ENCODE results near the gene DSG3.

The DSG3 gene

DNA sequence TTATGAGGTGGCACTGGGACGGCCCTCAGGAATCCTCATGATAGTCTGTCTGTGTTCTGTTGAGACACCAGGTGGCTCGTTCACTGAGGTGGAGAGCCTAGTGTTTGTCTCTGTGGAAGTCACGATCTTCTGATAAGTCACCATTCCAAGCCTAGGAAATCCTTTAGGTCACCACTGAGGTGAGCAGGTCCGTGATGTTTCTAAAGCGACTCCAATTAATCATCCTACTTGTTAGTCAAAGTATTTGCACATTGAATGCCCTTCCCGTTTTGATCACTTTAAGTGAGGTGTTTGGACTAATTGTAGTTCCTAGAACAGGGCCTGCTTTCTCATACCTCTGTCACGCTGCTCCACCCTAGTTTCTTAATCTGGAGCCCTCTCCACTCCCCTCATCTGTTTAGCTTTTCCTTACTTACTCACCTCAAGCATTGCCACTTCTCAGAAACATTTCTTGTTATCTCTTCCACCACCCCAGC, 28.0 kb upstream of the DSG3 start:
- Mint-ChIP-seq H3K4me3 (no peak overlapping the region), H3K27ac (no peak overlapping the region), H3K27me3 (no peaks in the 10 kb centered on the region)

DNA sequence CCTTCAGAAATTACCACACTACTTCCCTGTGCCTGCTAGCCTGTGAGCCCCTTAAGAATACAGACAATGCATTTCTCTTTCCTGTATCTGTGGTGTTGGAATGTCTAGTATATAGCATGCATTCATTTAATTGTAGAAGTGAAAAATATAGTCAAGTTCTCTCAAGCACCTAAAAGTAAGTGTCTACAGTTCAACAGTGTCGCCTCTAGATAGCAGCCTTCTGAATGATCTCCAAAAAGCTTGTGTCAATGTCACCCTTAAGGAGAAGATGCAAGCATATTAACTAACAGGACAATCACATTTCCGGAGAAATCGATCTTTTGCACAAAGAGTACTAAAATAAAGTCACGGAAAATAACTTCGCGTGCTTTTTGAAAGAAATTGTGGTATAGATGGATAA, 27.5 kb upstream of the DSG3 start:
- Mint-ChIP-seq H3K27ac (no peak overlapping the region), H3K9me3 (peaks cover 0 to 7% of the 10 kb centered on the region in 2 donors), H3K4me1 (ENCODE audit: low read depth in 2 of 2) (no peaks in the 10 kb centered on the region), H3K36me3 (ENCODE audit: insufficient read depth) (no peaks in the 10 kb centered on the region), H3K27me3 (no peaks in the 10 kb centered on the region), H3K4me3 (no peak overlapping the region)
- no peak for DNase-seq
- no peak for ATAC-seq (replicated peaks)

More for the DNA sequence above, 28.0 kb upstream of the DSG3 start:
- DNase-seq = no peak
- H3K9me3 Mint-ChIP-seq = peaks cover 0 to 7% of the 10 kb centered on the region in 2 donors
- H3K36me3 Mint-ChIP-seq (ENCODE audit: insufficient read depth) = no peaks in the 10 kb centered on the region
- ATAC-seq (replicated peaks) = no peak
- no peaks in the 10 kb centered on the region for H3K4me1 Mint-ChIP-seq (ENCODE audit: low read depth in 2 of 2)

DNA sequence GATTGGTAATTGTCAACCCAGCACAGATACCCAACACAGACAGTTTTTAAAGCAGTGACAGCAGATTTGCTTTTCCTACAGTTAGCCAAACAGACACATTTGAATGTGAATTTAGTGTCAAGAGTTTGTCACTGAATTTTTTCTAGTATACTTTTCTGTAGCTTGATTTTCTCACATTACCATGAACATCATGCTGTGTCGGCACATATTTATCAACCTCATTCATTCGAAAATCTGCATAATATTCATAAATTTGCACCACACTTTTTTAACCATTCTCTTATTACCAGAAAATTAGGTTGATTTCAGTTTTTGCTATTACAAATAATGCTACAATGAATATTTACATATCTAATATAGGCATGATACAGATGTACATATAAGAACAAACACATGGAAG, 27.0 kb upstream of the DSG3 start:
- no peaks in the 10 kb centered on the region for H3K27me3 Mint-ChIP-seq
- peaks cover 0 to 7% of the 10 kb centered on the region in 2 donors for H3K9me3 Mint-ChIP-seq
- DNase-seq = no peak
- no peak overlapping the region for H3K4me3 Mint-ChIP-seq
- H3K27ac Mint-ChIP-seq = no peak overlapping the region
- H3K4me1 Mint-ChIP-seq (ENCODE audit: low read depth in 2 of 2) = no peaks in the 10 kb centered on the region
- ATAC-seq (replicated peaks) = no peak
- H3K36me3 Mint-ChIP-seq (ENCODE audit: insufficient read depth) = no peaks in the 10 kb centered on the region

DNA sequence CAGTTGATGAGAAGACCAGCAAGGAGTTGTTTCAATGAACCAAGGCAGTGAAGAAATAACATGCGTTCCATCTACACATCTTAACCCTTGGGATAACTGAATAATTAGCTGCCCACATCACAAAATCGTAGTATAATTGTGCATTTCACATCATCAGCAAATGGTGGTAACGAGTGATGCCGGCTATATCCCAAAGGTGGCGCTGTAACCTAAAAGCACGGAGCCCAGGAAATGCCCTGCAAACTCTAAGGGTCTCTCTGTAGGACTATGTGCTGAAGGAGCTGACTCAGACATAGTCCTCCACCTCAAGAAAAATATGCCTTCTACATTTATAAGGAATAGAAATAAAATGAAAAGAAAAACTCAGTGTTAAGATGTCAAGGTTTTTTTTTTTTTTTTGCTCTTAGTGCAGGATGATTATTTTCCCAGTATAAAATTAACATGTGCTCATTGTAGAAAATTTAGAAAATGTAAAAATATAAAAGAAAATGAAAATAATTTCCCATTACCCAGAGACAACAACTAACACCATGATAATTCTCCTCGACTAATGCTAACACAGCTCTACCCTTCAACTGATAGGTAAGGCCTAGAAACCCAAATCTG, 23.1 kb upstream of the DSG3 start:
- Mint-ChIP-seq H3K4me3 (no peak overlapping the region), H3K27ac (no peak overlapping the region), H3K27me3 (no peaks in the 10 kb centered on the region), H3K9me3 (peaks cover 4% of the 10 kb centered on the region in 2 donors), H3K36me3 (ENCODE audit: insufficient read depth) (no peaks in the 10 kb centered on the region), H3K4me1 (ENCODE audit: low read depth in 2 of 2) (no peaks in the 10 kb centered on the region)
- DNase-seq (no peak), ATAC-seq (replicated peaks) (no peak)

DNA sequence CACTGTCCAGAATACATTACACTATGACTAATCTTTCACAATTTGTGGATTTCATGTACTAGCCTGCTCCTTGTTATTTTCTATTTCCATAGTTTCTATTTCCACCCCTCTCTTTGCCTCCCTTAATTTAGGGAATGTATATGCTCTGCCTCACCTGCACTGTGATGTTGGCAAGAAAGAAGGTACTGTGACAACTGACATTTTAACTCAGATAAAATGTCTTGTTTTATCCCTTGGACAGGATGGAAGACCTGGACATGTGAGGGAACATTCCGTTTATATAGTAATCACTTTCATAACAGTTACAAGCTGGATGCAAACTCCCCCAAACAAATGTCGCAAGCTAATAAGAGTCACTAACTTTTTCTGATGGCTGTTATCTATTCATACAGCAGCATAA, 21.5 kb upstream of the DSG3 start:
- Mint-ChIP-seq H3K27me3 (no peaks in the 10 kb centered on the region), H3K4me1 (ENCODE audit: low read depth in 2 of 2) (no peaks in the 10 kb centered on the region), H3K4me3 (no peak overlapping the region), H3K27ac (no peak overlapping the region), H3K9me3 (peaks cover 4 to 12% of the 10 kb centered on the region in 2 donors), H3K36me3 (ENCODE audit: insufficient read depth) (no peaks in the 10 kb centered on the region)
- no peak for DNase-seq
- no peak for ATAC-seq (replicated peaks)

DNA sequence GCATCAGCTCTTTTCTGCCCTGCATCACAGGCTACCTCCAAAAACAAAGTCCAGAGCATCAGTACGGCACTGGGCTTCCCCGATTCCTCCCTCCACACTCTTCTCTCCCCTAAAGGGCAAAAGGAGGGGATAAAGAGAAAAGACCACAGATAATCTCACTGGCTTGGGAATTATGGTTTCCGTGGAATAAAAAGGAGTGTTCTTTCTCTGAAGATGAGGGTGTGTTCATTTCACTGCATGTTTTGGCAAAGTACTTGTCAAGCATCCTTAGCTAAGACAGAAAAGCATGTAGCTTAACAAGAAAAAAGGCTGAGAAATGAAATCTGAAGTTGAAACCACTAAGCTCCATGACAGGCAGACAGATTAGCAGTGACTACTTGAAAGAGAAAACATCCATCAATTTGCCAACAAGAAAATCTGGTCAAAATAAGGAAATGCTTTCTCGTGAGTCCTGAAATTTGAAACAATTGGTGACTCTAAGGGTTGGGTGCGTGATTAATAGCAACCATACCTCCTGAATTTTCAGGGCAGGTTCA, 20.6 kb upstream of the DSG3 start:
- Mint-ChIP-seq H3K27me3 (no peaks in the 10 kb centered on the region), H3K4me1 (ENCODE audit: low read depth in 2 of 2) (no peaks in the 10 kb centered on the region), H3K27ac (no peak overlapping the region), H3K36me3 (ENCODE audit: insufficient read depth) (no peaks in the 10 kb centered on the region), H3K9me3 (peaks cover 4 to 12% of the 10 kb centered on the region in 2 donors), H3K4me3 (no peak overlapping the region)
- no peak for ATAC-seq (replicated peaks)
- DNase-seq = no peak

DNA sequence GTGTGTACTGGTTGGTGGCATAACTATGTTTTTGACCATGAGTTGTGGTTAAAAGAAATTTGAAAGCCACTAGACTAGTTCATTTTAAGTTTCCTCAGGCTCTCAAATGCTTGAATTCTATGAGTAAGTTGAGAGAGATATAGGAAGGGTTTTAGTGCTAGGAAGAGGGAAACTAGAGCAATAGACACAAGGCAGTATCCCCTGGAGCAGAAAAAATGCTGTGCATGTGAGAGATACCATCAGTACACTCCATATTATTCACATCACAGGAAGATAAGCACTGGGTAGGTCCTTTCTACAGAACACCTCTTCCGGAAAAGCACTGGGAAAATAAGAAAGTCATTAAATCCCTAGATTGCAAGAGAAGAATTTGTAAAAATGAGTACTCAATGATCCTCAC, 19.3 kb upstream of the DSG3 start:
- H3K4me3 Mint-ChIP-seq = no peak overlapping the region
- H3K36me3 Mint-ChIP-seq (ENCODE audit: insufficient read depth) = no peaks in the 10 kb centered on the region
- H3K9me3 Mint-ChIP-seq = peaks cover 3 to 12% of the 10 kb centered on the region in 2 donors
- DNase-seq = no peak
- H3K27me3 Mint-ChIP-seq = no peaks in the 10 kb centered on the region
- no peak for ATAC-seq (replicated peaks)
- H3K4me1 Mint-ChIP-seq (ENCODE audit: low read depth in 2 of 2) = no peaks in the 10 kb centered on the region
- no peak overlapping the region for H3K27ac Mint-ChIP-seq

DNA sequence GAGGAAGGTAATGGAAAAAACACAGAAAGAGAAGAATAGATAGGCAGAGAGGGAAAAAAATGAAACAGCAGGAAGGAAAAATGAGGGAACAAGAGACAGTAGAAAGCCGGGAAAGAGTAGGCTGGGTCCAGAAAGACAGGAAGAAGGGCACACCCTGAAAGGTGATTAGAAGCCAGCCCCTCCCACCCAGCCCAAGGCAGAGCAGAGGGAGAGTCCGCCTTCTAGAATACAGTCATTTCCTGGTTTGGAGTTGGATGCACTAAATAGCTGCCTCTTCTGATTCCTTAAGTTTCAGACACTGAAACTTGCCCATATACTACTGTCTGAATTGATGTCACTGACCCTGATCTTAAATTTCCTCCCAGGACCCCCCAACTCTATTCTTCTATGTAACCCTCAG, 17.9 kb upstream of the DSG3 start:
- Mint-ChIP-seq H3K27ac (peak overlapping the region in 1 of 2 donors; percentile 20), H3K4me1 (ENCODE audit: low read depth in 2 of 2) (no peaks in the 10 kb centered on the region), H3K27me3 (no peaks in the 10 kb centered on the region), H3K36me3 (ENCODE audit: insufficient read depth) (no peaks in the 10 kb centered on the region), H3K9me3 (peaks cover 0 to 12% of the 10 kb centered on the region in 2 donors), H3K4me3 (no peak overlapping the region)
- DNase-seq (no peak), ATAC-seq (replicated peaks) (no peak)

DNA sequence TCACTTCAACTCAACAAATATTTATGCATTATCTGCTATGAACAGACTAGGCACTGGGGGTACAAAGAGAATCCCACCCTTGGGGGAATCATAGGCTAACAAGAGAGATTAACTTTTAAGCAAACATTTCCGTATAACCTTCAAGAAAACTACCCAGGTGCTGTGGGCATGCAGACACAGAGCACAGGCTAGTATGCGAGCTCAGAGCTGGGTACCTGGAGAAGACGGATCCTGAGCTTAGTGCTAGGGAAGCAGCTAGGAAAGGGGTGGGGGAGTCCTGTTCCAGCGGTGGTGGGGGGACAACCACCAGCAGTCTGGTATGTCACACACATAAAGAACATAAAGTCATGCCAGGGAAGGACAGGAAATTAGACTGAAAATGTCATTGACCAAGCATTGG, 17.5 kb upstream of the DSG3 start:
- no peak for ATAC-seq (replicated peaks)
- Mint-ChIP-seq H3K27me3 (no peaks in the 10 kb centered on the region), H3K4me3 (no peak overlapping the region), H3K4me1 (ENCODE audit: low read depth in 2 of 2) (no peaks in the 10 kb centered on the region), H3K9me3 (peaks cover 0 to 12% of the 10 kb centered on the region in 2 donors), H3K27ac (no peak overlapping the region), H3K36me3 (ENCODE audit: insufficient read depth) (no peaks in the 10 kb centered on the region)
- no peak for DNase-seq

DNA sequence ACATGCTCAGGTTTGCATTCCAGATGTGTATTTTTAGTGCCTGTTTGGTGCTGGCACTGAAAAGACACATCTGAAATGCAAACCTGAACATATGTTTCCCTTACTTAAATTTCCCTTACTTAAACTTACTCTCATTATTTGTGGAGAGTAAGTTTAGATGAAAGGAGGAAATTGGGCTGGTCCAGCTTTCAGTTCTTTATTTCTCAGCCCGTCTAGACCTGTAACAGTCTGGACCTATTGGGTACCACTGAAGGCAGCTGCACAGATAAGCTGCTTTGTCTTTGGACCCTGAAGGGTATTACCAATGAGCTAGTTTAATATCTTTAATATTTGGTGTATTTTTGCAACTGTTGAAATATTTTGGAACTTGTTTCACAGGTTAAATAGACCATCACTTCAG, 17.0 kb upstream of the DSG3 start:
- ATAC-seq (replicated peaks) = no peak
- Mint-ChIP-seq H3K9me3 (peaks cover 0 to 12% of the 10 kb centered on the region in 2 donors), H3K27me3 (no peaks in the 10 kb centered on the region), H3K36me3 (ENCODE audit: insufficient read depth) (no peaks in the 10 kb centered on the region), H3K27ac (no peak overlapping the region), H3K4me3 (no peak overlapping the region), H3K4me1 (ENCODE audit: low read depth in 2 of 2) (no peaks in the 10 kb centered on the region)
- DNase-seq = no peak

DNA sequence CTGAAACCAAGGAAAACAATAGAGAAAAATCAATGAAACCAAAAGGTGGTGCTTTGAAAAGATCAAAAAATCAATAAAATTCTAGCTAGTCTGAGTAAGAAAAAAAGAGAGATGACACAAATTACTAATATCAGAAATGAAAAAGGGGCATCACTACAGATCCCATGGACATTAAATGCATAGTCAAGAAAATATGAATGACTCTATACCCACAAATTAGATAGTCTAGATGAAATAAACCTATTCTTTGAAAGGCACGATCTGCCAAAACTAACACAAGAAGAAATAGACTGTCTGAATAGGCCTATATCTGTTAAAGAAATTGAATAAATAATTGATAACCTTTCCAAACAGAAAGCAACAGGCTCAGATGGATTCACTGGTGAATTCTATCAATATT, 15.2 kb upstream of the DSG3 start:
- Mint-ChIP-seq H3K27ac (no peak overlapping the region), H3K4me1 (ENCODE audit: low read depth in 2 of 2) (no peaks in the 10 kb centered on the region), H3K9me3 (peaks cover 0 to 12% of the 10 kb centered on the region in 2 donors), H3K4me3 (no peak overlapping the region), H3K27me3 (no peaks in the 10 kb centered on the region), H3K36me3 (ENCODE audit: insufficient read depth) (no peaks in the 10 kb centered on the region)
- ATAC-seq (replicated peaks) = no peak
- DNase-seq = no peak

DNA sequence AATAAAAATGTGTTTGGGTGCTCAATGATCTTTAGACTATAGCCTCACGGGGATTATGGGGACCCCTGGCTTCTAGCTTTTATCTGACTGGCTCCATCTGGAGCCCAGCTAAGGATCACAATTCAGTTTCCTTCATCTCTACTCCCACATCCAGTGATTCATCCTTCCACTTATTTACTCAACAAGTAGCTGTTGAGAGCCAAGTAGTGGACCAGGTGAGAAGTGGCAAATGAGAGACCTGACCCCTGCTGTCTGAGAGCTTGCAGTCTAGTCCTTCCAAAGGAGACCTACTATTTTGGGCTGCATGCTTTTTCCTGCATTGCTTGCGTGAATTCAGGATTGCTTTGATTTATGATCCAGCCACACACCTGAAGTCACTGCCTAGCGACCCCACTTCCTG, 10.7 kb upstream of the DSG3 start:
- H3K4me1 Mint-ChIP-seq (ENCODE audit: low read depth in 2 of 2) = no peaks in the 10 kb centered on the region
- H3K36me3 Mint-ChIP-seq (ENCODE audit: insufficient read depth) = no peaks in the 10 kb centered on the region
- no peak for ATAC-seq (replicated peaks)
- no peak overlapping the region for H3K27ac Mint-ChIP-seq
- no peak overlapping the region for H3K4me3 Mint-ChIP-seq
- no peaks in the 10 kb centered on the region for H3K9me3 Mint-ChIP-seq
- no peaks in the 10 kb centered on the region for H3K27me3 Mint-ChIP-seq
- DNase-seq = no peak

DNA sequence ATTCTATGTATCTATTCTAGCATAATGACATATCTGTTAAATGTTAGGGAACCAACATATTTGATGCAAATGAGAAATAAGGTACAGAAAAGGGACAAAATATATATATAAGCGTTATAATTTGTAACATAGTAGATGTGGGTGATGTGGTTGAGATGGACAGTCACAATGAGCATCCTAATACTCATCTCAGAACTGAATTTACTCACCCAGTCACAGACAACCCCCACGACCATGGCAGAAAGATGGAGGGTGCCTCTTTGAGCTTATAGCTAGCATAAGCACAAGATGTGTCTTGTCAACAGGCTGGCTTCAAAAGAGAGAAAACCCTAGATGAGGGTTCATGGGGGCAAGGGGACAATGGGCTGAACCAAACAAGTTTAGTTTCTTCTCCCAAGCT, 9.1 kb upstream of the DSG3 start:
- Mint-ChIP-seq H3K4me3 (no peak overlapping the region), H3K27ac (no peak overlapping the region)

DNA sequence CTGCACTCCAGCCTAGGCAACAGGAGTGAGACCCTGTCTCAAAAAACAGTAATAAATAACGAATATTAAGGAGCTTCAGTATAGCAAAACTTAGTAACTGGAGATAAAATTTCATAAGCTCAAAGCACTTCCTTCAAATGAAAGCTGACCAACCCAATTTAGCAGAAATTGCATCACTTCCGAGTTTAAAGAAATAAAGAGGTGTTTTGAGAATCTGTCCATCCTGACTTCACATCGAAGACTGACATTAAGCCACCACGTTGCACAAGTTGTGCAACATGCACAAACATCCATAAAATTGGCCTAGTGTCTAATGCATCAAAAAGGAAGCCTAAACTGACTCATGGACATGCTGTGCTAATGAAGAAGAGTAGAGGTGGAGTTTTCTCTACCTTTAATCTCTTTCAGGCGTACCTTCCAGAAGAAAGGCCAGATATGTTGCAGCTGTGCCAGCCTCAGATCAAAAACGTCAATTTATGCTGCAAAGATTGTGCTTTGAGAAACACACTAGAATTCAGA, 7.7 kb upstream of the DSG3 start:
- peaks cover 0 to 3% of the 10 kb centered on the region in 2 donors for H3K9me3 Mint-ChIP-seq
- no peaks in the 10 kb centered on the region for H3K27me3 Mint-ChIP-seq
- no peak for ATAC-seq (replicated peaks)
- H3K27ac Mint-ChIP-seq = no peak overlapping the region
- no peaks in the 10 kb centered on the region for H3K4me1 Mint-ChIP-seq (ENCODE audit: low read depth in 2 of 2)
- DNase-seq = no peak
- H3K36me3 Mint-ChIP-seq (ENCODE audit: insufficient read depth) = no peaks in the 10 kb centered on the region
- no peak overlapping the region for H3K4me3 Mint-ChIP-seq

More for the DNA sequence above, 9.1 kb upstream of the DSG3 start:
- no peak for DNase-seq
- Mint-ChIP-seq H3K27me3 (no peaks in the 10 kb centered on the region), H3K4me1 (ENCODE audit: low read depth in 2 of 2) (no peaks in the 10 kb centered on the region), H3K9me3 (peaks cover 0 to 3% of the 10 kb centered on the region in 2 donors), H3K36me3 (ENCODE audit: insufficient read depth) (no peaks in the 10 kb centered on the region)
- ATAC-seq (replicated peaks) = no peak
